Endothelial cell of umbilical vein (primary cell): ENCODE data around the gene PPP2R5A. TPM values are rescaled to one million over a fixed set of nuclear protein-coding genes. Genes with fewer than 3 reads are reported as not detected.

ENCODE experiments used
- BruUV-seq: library from RNA; stranded (reverse); fragments of 400-500 nt; replicated peaks from 2 replicates; lab custom pipeline; 2021; lab: Mats Ljungman, UMichigan
- CTCF ChIA-PET: fragments of 300-600, 350-600 bp; sonication (Branson Sonifier 250); formaldehyde crosslinking; loops from one replicate; lab custom pipeline; 2021; ENCODE audit warnings: antibody characterized with exemption, inconsistent platforms; lab: Charles Lee
- POLR2A ChIA-PET: fragments of 300-600, 350-600 bp; sonication (Branson Sonifier 250); formaldehyde crosslinking; loops from one replicate; lab custom pipeline; 2021; ENCODE audit warnings: antibody characterized with exemption, inconsistent platforms; lab: Charles Lee
- DNase-seq: peaks from one replicate; pipeline ENCODE4 v3.0.0-alpha.2; 2011; ENCODE audit warnings: low read depth, low spot score
- FAIRE-seq: peaks from 2 replicates; lab custom pipeline; 2011; peaks lifted over from hg19 to GRCh38; lab: Jason Lieb, UNC
- H2AFZ ChIP-seq: 2 replicates; pipeline ENCODE4 v1.6.0; 2012; ENCODE audit warnings: low read depth, low read length, control low read depth, inconsistent platforms
- H3K27ac ChIP-seq: 2 replicates; pipeline ENCODE4 v1.5.1; 2011; ENCODE audit warnings: low read depth, mild to moderate bottlenecking, control low read depth, low read length, moderate library complexity; ENCODE audit not compliant: insufficient read depth
- H3K27me3 ChIP-seq, 2 experiments: 2 replicates each; pipeline versions ENCODE4 v1.6.0 to v1.6.1; 2011; ENCODE audit warnings: low read length in 2 of 2, mixed read lengths in 1 of 2; ENCODE audit not compliant: control insufficient read depth in 2 of 2, insufficient read depth in 2 of 2
- H3K36me3 ChIP-seq, 2 experiments: 2 replicates in 1 of 2; 3 replicates in 1 of 2; pipeline ENCODE4 v1.5.1; 2011; ENCODE audit warnings: low read length in 2 of 2, mild to moderate bottlenecking in 1 of 2, moderate library complexity in 1 of 2; ENCODE audit not compliant: control insufficient read depth in 2 of 2, insufficient read depth in 2 of 2; ENCODE audit errors: extremely low read depth in 1 of 2
- H3K4me1 ChIP-seq: 3 replicates; pipeline ENCODE4 v1.5.1; 2011; ENCODE audit warnings: mild to moderate bottlenecking, low read length; ENCODE audit not compliant: control insufficient read depth, insufficient read depth; ENCODE audit errors: extremely low read depth
- H3K4me2 ChIP-seq: 2 replicates; pipeline ENCODE4 v1.6.1; 2011; ENCODE audit warnings: low read length, control low read depth, mixed read lengths; ENCODE audit not compliant: insufficient read depth
- H3K4me3 ChIP-seq, 3 experiments: fragments of 200-600 bp in 1 of 3; sonication (generic), shearing (Covaris generic) in 1 of 3; replicated peaks in 1 of 3; 2 replicates each; pipeline ENCODE4 v1.5.1; 2011 to 2016; ENCODE audit warnings: control low read depth in 3 of 3, low read length in 3 of 3, mild to moderate bottlenecking in 2 of 3, inconsistent platforms in 1 of 3, low read depth in 1 of 3, moderate library complexity in 1 of 3; ENCODE audit not compliant: insufficient read depth in 1 of 3
- H3K79me2 ChIP-seq: 2 replicates; pipeline ENCODE4 v1.6.0; 2012; ENCODE audit warnings: low read length, inconsistent platforms; ENCODE audit not compliant: control insufficient read depth, insufficient read depth
- H3K9ac ChIP-seq: replicated peaks from 2 replicates; pipeline ENCODE3; 2011; ENCODE audit warnings: low read length, control low read depth; ENCODE audit not compliant: insufficient read depth; ENCODE audit errors: extremely low read depth
- H3K9me1 ChIP-seq: replicated peaks from 3 replicates; pipeline ENCODE4 v1.6.0; 2011; ENCODE audit warnings: mild to moderate bottlenecking, low read length; ENCODE audit not compliant: control insufficient read depth, insufficient read depth; ENCODE audit errors: extremely low read depth
- H3K9me3 ChIP-seq: replicated peaks from 2 replicates; pipeline ENCODE4 v1.5.1; 2012; ENCODE audit warnings: low read length, inconsistent platforms; ENCODE audit not compliant: control insufficient read depth, insufficient read depth
- H4K20me1 ChIP-seq: replicated peaks from 2 replicates; pipeline ENCODE3; 2011; ENCODE audit warnings: mild to moderate bottlenecking, low read length; ENCODE audit not compliant: control insufficient read depth, insufficient read depth; ENCODE audit errors: extremely low read depth
- CTCF ChIP-seq, 2 donors: IDR thresholded peaks; 1 replicate in 1 of 2; 2 replicates in 1 of 2; pipeline ENCODE4 v1.5.1; 2011; ENCODE audit warnings: low read length in 2 of 2, mild to moderate bottlenecking in 2 of 2, moderate library complexity in 2 of 2, control low read depth in 1 of 2, inconsistent platforms in 1 of 2, low read depth in 1 of 2; ENCODE audit not compliant: insufficient read depth in 1 of 2; ENCODE audit errors: extremely low read depth in 1 of 2
- EZH2 ChIP-seq: IDR thresholded peaks from 2 replicates; pipeline ENCODE4 v1.6.1; 2012; ENCODE audit warnings: borderline replicate concordance, low read depth, mild to moderate bottlenecking, moderate library complexity, low read length, inconsistent platforms; ENCODE audit not compliant: severe bottlenecking
- FOS ChIP-seq: IDR thresholded peaks from 2 replicates; pipeline ENCODE4 v1.6.1; 2011; ENCODE audit warnings: mild to moderate bottlenecking, low read length, moderate library complexity, borderline replicate concordance; ENCODE audit not compliant: insufficient read depth
- GATA2 ChIP-seq: IDR thresholded peaks from 2 replicates; pipeline ENCODE4 v1.7.0; 2011; ENCODE audit warnings: low read depth, mild to moderate bottlenecking, moderate library complexity, mixed read lengths, low read length; ENCODE audit not compliant: insufficient read length, insufficient read depth
- JUN ChIP-seq: IDR thresholded peaks from 2 replicates; pipeline ENCODE4 v1.6.1; 2011; ENCODE audit warnings: borderline replicate concordance, low read depth; ENCODE audit not compliant: insufficient read length, insufficient read depth
- MAX ChIP-seq: IDR thresholded peaks from 2 replicates; pipeline ENCODE4 v1.6.1; 2011; ENCODE audit not compliant: insufficient read depth, insufficient read length
- MYC ChIP-seq: IDR thresholded peaks from one replicate; pipeline ENCODE4 v1.6.1; 2011; ENCODE audit warnings: mild to moderate bottlenecking, low read depth, low read length
- POLR2A ChIP-seq: IDR thresholded peaks from 2 replicates; pipeline ENCODE4 v1.6.1; 2012; ENCODE audit warnings: low read depth, mild to moderate bottlenecking, control low read depth, low read length
- POLR2AphosphoS5 ChIP-seq: IDR thresholded peaks from 2 replicates; pipeline ENCODE4 v1.6.1; 2012; ENCODE audit warnings: low read depth, mild to moderate bottlenecking, control low read depth, low read length, moderate library complexity; ENCODE audit not compliant: insufficient read depth
- dilution Hi-C: fragments of 300-500 bp; cut with MboI; formaldehyde crosslinking; loops from one replicate; pipeline ENCODE4 v1.15.0; 2019; ENCODE audit warnings: low sequenced_read_pairs; ENCODE audit not compliant: extremely low pct_ligation_motif_present
- intact Hi-C: fragments of 100-400 bp; cut with micrococcal nuclease; formaldehyde crosslinking; loops from one replicate; pipeline ENCODE4 v1.10.0; 2022
- polyA plus RNA-seq, 4 experiments: library from polyadenylated mRNA; depleted of rRNA in 3 of 4; stranded (reverse) in 3 of 4; unstranded in 1 of 4; fragments of >200 nt; gene quantifications; 2 replicates each; pipeline versions ENCODE4 v1.2.1 to v1.2.3, GENCODE V29; 2011 to 2012; ENCODE audit warnings: missing spikeins in 1 of 4
- total RNA-seq: library from RNA; stranded (reverse); gene quantifications from 2 replicates; pipeline ENCODE4 v1.2.3, GENCODE V29; 2021

PPP2R5A gene
- total and polyA plus RNA-seq, 2 donors (not counting 3 experiments of a cell fraction or from before 2014, with no cell fraction given), result 11.9 to 34.5 TPM

- Histone ChIP-seq H3K36me3 (peaks cover 4 to 10% of the 10 kb centered on the region in 2 experiments), H3K9me1 (no peaks in the 10 kb centered on the region), H2AFZ (no peak overlapping the region), H3K79me2 (no peaks in the 10 kb centered on the region), H3K9me3 (no peaks in the 10 kb centered on the region), H3K4me1 (no peaks in the 10 kb centered on the region), H3K9ac (no peak overlapping the region), H3K4me3 (no peak overlapping the region), H3K4me2 (no peak overlapping the region), H4K20me1 (no peaks in the 10 kb centered on the region), H3K27ac (no peak overlapping the region), H3K27me3 (no peaks in the 10 kb centered on the region)
- dilution Hi-C loops (no loop called here), intact Hi-C loops (no loop called here)
- no peak for FAIRE-seq
- TF ChIP-seq MYC (no peak), FOS (no peak), POLR2A (no peak), CTCF (IDR thresholded peaks at IDR 0.05; ENCODE audit: extremely low read depth in 1 of 2, insufficient read depth in 1 of 2, low read depth in 1 of 2, low read length in 2 of 2) (no peak), JUN (no peak), POLR2AphosphoS5 (no peak), EZH2 (no peak), GATA2 (no peak), MAX (no peak)
- no TSS peak for BruUV-seq
- DNase-seq, result no peak
- POLR2A ChIA-PET, result no interaction called here
- CTCF ChIA-PET, result interaction anchor here (1.4 to 4.5 kb wide), 2 partner anchors 12 to 77 kb away, joined by 4 to 24 read pairs; no protein-coding TSS in a partner anchor
Observed at GRCh38 chr1:212379366-212379765, 94.2 kb downstream of the PPP2R5A start.
